Measurements from ENCODE around the gene DENND1A.

The DENND1A gene

GRCh38 chr9:123490688-123491087 lies 439.2 kb downstream of the DENND1A start:
- Histone ChIP-seq H3K9me2 (replicated peaks; ENCODE audit: insufficient read depth, low read length) (no peaks in the 10 kb centered on the region), H4K20me1 (ENCODE audit: low read depth, low read length) (no peaks in the 10 kb centered on the region), H2AFZ (ENCODE audit: low read depth, low read length, severe bottlenecking) (no peak overlapping the region), H3K27ac (ENCODE audit: low read depth, low read length) (no peak overlapping the region), H3F3A (ENCODE audit: insufficient read depth) (no peaks in the 10 kb centered on the region), H3K27me3 (ENCODE audit: low read length) (no peaks in the 10 kb centered on the region), H3K79me2 (ENCODE audit: insufficient read depth, low read length) (no peaks in the 10 kb centered on the region), H3K9ac (ENCODE audit: low read length) (no peak overlapping the region), H3K4me2 (ENCODE audit: low read depth, low read length, poor library complexity, severe bottlenecking) (no peak overlapping the region), H3K9me3 (ENCODE audit: insufficient read depth, low read length) (no peaks in the 10 kb centered on the region), H3K36me3 (ENCODE audit: low read length) (no peaks in the 10 kb centered on the region), H3K4me3 (ENCODE audit: insufficient read depth, low read length, poor library complexity, severe bottlenecking) (no peak overlapping the region)
- TF ChIP-seq CTCF (IDR thresholded peaks at IDR 0.05; ENCODE audit: insufficient read depth, low read length, poor library complexity, severe bottlenecking) (no peak), EZH2phosphoT487 (conservative IDR thresholded peaks at IDR 0.05; ENCODE audit: low read length) (no peak)

- no peak for TF ChIP-seq EZH2phosphoT487 (conservative IDR thresholded peaks at IDR 0.05; ENCODE audit: low read length)
- TF ChIP-seq CTCF (IDR thresholded peaks at IDR 0.05; ENCODE audit: insufficient read depth, low read length, poor library complexity, severe bottlenecking), result no peak
- no peaks in the 10 kb centered on the region for H4K20me1 ChIP-seq (ENCODE audit: low read depth, low read length)
- no peak overlapping the region for H3K4me3 ChIP-seq (ENCODE audit: insufficient read depth, low read length, poor library complexity, severe bottlenecking)
- H3K27ac ChIP-seq (ENCODE audit: low read depth, low read length), result no peak overlapping the region
- no peak overlapping the region for H3K4me2 ChIP-seq (ENCODE audit: low read depth, low read length, poor library complexity, severe bottlenecking)
- no peak overlapping the region for H3K9ac ChIP-seq (ENCODE audit: low read length)
- H3K79me2 ChIP-seq (ENCODE audit: insufficient read depth, low read length), result no peaks in the 10 kb centered on the region
- H3K9me3 ChIP-seq (ENCODE audit: insufficient read depth, low read length), result no peaks in the 10 kb centered on the region
- H3K27me3 ChIP-seq (ENCODE audit: low read length), result no peaks in the 10 kb centered on the region
- H3F3A ChIP-seq (ENCODE audit: insufficient read depth), result no peaks in the 10 kb centered on the region
- no peaks in the 10 kb centered on the region for H3K9me2 ChIP-seq (replicated peaks; ENCODE audit: insufficient read depth, low read length)
- H2AFZ ChIP-seq (ENCODE audit: low read depth, low read length, severe bottlenecking), result no peak overlapping the region
- no peaks in the 10 kb centered on the region for H3K36me3 ChIP-seq (ENCODE audit: low read length)
These were observed 441.1 kb downstream of the DENND1A start for GRCh38 chr9:123488722-123489321.

GRCh38 chr9:123487944-123488548 lies 441.9 kb downstream of the DENND1A start:
- no peak overlapping the region for H2AFZ ChIP-seq (ENCODE audit: low read depth, low read length, severe bottlenecking)
- no peaks in the 10 kb centered on the region for H3K36me3 ChIP-seq (ENCODE audit: low read length)
- H3K79me2 ChIP-seq (ENCODE audit: insufficient read depth, low read length), result no peaks in the 10 kb centered on the region
- H3K4me3 ChIP-seq (ENCODE audit: insufficient read depth, low read length, poor library complexity, severe bottlenecking), result no peak overlapping the region
- H3K27ac ChIP-seq (ENCODE audit: low read depth, low read length), result no peak overlapping the region
- H3K9ac ChIP-seq (ENCODE audit: low read length), result no peak overlapping the region
- H3K4me2 ChIP-seq (ENCODE audit: low read depth, low read length, poor library complexity, severe bottlenecking), result no peak overlapping the region
- no peaks in the 10 kb centered on the region for H4K20me1 ChIP-seq (ENCODE audit: low read depth, low read length)
- H3K9me2 ChIP-seq (replicated peaks; ENCODE audit: insufficient read depth, low read length), result no peaks in the 10 kb centered on the region
- no peaks in the 10 kb centered on the region for H3K9me3 ChIP-seq (ENCODE audit: insufficient read depth, low read length)
- no peaks in the 10 kb centered on the region for H3F3A ChIP-seq (ENCODE audit: insufficient read depth)
- no peak for TF ChIP-seq EZH2phosphoT487 (conservative IDR thresholded peaks at IDR 0.05; ENCODE audit: low read length)
- TF ChIP-seq CTCF (IDR thresholded peaks at IDR 0.05; ENCODE audit: insufficient read depth, low read length, poor library complexity, severe bottlenecking), result no peak
- H3K27me3 ChIP-seq (ENCODE audit: low read length), result no peaks in the 10 kb centered on the region

All from SU-DHL-6 (cell line).